ENCODE data around the gene USP34.
A peak's percentile ranks its signal among the peaks of the same experiment; 100 is the strongest.

USP34 gene

GRCh38 chr2:61416871-61417645 is 53.8 kb downstream of the USP34 start:
- no peak overlapping the region for H3K4me3 ChIP-seq (ENCODE audit: low read depth, low read length)
- TF ChIP-seq CTCF (IDR thresholded peaks at IDR 0.05; ENCODE audit: low read depth, low read length), result no peak
- peaks cover 17% of the 10 kb centered on the region for H3K36me3 ChIP-seq
- no peaks in the 10 kb centered on the region for H3K9me3 ChIP-seq (ENCODE audit: severe bottlenecking)
- no peaks in the 10 kb centered on the region for H3K27me3 ChIP-seq (ENCODE audit: insufficient read depth, low read depth, severe bottlenecking)
- no peak for DNase-seq
- H3K27ac ChIP-seq, result no peak overlapping the region

- TF ChIP-seq CTCF (IDR thresholded peaks at IDR 0.05; ENCODE audit: low read depth, low read length), result no peak
- no peak overlapping the region for H3K27ac ChIP-seq
- H3K36me3 ChIP-seq, result peaks cover 18% of the 10 kb centered on the region
- H3K4me3 ChIP-seq (ENCODE audit: low read depth, low read length), result no peak overlapping the region
- no peaks in the 10 kb centered on the region for H3K27me3 ChIP-seq (ENCODE audit: insufficient read depth, low read depth, severe bottlenecking)
- DNase-seq, result no peak
- H3K9me3 ChIP-seq (ENCODE audit: severe bottlenecking), result no peaks in the 10 kb centered on the region
These were observed 55.6 kb downstream of the USP34 start for GRCh38 chr2:61415265-61415664.

- Histone ChIP-seq H3K36me3 (peaks cover 20% of the 10 kb centered on the region), H3K9me3 (ENCODE audit: severe bottlenecking) (no peaks in the 10 kb centered on the region), H3K4me3 (ENCODE audit: low read depth, low read length) (no peak overlapping the region), H3K27ac (no peak overlapping the region), H3K27me3 (ENCODE audit: insufficient read depth, low read depth, severe bottlenecking) (no peaks in the 10 kb centered on the region)
- no peak for TF ChIP-seq CTCF (IDR thresholded peaks at IDR 0.05; ENCODE audit: low read depth, low read length)
- DNase-seq, result no peak
These were observed 56.2 kb downstream of the USP34 start for GRCh38 chr2:61414674-61415073.

GRCh38 chr2:61411109-61411508 is 59.8 kb downstream of the USP34 start:
- TF ChIP-seq CTCF (IDR thresholded peaks at IDR 0.05; ENCODE audit: low read depth, low read length), result no peak
- no peaks in the 10 kb centered on the region for H3K9me3 ChIP-seq (ENCODE audit: severe bottlenecking)
- H3K36me3 ChIP-seq, result peaks cover 6% of the 10 kb centered on the region; the same call in 1 of the 2 replicates
- no peaks in the 10 kb centered on the region for H3K27me3 ChIP-seq (ENCODE audit: insufficient read depth, low read depth, severe bottlenecking)
- no peak overlapping the region for H3K27ac ChIP-seq
- H3K4me3 ChIP-seq (ENCODE audit: low read depth, low read length), result no peak overlapping the region
- DNase-seq, result peak; percentile 67

- no peak for DNase-seq
- Histone ChIP-seq H3K36me3 (peaks cover 15% of the 10 kb centered on the region), H3K9me3 (ENCODE audit: severe bottlenecking) (no peaks in the 10 kb centered on the region), H3K27me3 (ENCODE audit: insufficient read depth, low read depth, severe bottlenecking) (no peaks in the 10 kb centered on the region), H3K27ac (no peak overlapping the region), H3K4me3 (ENCODE audit: low read depth, low read length) (no peak overlapping the region)
- no peak for TF ChIP-seq CTCF (IDR thresholded peaks at IDR 0.05; ENCODE audit: low read depth, low read length)
These were observed 60.7 kb downstream of the USP34 start for GRCh38 chr2:61410185-61410584.

GRCh38 chr2:61405813-61406212 is 65.1 kb downstream of the USP34 start:
- DNase-seq, result no peak
- no peak overlapping the region for H3K27ac ChIP-seq
- peaks cover 33% of the 10 kb centered on the region for H3K36me3 ChIP-seq

More at GRCh38 chr2:61405813-61406212, 65.1 kb downstream of the USP34 start:
- Histone ChIP-seq H3K27me3 (ENCODE audit: insufficient read depth, low read depth, severe bottlenecking) (no peaks in the 10 kb centered on the region), H3K4me3 (ENCODE audit: low read depth, low read length) (no peak overlapping the region), H3K9me3 (ENCODE audit: severe bottlenecking) (no peaks in the 10 kb centered on the region)
- TF ChIP-seq CTCF (IDR thresholded peaks at IDR 0.05; ENCODE audit: low read depth, low read length), result no peak
